HG02840 (cell line): Measurements from ENCODE around the gene METTL22.
"Not testable (repeated sequence)": the region's sequence is repeated elsewhere in the genome, so short reads cannot be mapped to it uniquely, and the experiment has no call there.

Experiments
- ATAC-seq: cut with Tn5 transposase; IDR thresholded peaks from one replicate; pipeline ENCODE4 v1.9.1; 2021; ENCODE audit warnings: mild to moderate bottlenecking, moderate library complexity, moderate number of reproducible peaks; ENCODE audit not compliant: unreplicated experiment, low FRiP score

METTL22 gene

GRCh38 chr16:8630255-8630953 lies 8.9 kb downstream of the METTL22 start:
- ATAC-seq = no peak

DNA sequence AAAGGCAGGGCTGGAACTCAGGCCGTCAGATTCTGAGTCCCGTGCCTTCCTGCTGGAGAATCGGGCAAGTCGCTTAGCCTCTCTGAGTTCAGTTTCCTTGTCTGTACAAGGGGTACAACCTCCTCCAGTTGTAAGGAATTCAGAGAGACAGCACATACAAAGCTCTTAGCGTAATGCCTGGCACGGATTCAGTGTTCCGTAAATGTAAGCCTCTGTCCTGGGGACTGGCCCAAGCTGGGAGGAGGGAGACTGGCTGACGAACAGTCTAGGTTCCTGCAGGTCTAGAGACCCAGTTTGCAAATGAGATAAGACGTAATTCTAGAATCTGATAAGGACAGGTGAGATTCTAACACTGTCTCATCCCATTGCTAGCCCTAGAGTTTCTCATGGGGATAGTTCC lies 9.9 kb downstream of the METTL22 start:
- ATAC-seq = no peak

GRCh38 chr16:8631818-8632465 lies 10.4 kb downstream of the METTL22 start:
- no peak for ATAC-seq

DNA sequence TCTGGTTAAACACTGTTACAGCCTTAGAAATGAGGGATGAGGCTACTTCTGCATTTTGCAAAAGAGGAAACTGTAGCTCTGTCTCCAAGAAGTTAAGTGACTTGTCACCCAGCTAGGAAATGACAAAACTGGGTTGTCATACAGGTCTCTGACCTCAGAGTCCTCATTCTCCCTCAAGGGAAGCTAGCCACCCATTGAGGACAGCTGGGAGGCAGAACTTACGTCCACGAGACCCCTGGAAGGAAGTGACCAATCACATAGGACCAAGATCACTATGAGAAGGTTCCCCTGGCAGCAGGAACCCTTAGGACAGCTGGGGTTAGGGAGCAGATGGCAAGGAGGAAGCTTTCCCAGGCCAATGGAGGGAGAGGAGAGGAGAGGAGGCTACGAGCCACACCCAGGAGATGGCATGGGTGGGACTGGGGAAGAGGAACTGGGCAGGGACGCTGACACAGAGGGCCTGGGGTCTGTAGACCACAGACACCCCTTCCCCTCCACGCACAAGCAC lies 11.2 kb downstream of the METTL22 start:
- no peak for ATAC-seq

DNA sequence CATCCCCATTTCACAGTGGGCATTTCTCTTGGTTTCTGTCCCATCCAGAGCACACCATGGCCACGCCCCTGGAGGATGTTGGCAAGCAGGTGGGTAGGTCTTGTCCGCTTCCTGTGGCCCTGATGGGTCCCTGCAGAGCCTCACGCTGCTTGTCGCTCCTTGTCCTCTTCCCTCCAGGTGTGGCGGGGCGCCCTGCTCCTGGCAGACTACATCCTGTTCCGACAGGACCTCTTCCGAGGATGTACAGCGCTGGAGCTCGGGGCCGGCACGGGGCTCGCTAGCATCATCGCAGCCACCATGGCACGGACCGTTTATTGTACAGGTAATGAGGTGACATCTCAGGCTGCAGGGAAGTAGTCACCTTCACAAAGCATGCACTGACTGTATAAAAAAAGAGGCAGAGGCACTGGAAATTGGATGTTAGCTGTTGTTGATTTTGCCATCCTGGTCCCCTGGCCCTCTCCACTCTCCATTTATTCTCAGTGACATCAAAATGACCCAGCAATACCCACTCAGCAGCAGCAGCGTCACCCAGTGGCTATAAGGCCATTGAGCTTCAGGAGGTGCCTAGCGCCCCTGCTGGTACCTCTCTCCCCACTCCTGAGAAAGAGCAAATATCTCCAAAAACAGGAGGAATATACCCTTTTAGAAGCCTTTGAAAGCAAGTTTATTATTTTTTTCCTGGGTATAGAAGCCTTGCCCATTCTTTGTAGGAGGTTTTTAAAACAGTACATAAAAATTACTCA lies 13.7 kb downstream of the METTL22 start:
- ATAC-seq = no peak

DNA sequence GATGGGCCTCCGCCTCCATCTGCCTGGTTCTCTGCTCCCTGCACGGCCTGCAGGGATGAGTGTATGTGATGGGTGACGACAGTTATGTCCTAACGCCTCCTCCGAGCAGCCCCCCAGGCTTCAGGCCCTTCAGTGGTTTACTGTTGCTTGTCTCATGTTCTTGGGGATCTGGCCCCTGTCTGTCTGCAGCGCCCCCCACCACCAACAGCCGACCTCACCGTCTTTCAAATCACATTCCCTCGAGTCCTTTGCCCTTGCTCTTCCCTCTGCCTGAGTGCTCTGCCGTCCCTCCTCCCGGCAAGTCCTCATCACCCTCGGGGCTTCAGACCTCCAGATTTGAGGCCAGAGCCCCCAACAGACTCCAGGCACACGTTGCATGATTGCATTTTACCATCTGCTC lies 18.2 kb downstream of the METTL22 start:
- no peak for ATAC-seq

- no peak for ATAC-seq
Measured at GRCh38 chr16:8641671-8642070, 20.2 kb downstream of the METTL22 start.

DNA sequence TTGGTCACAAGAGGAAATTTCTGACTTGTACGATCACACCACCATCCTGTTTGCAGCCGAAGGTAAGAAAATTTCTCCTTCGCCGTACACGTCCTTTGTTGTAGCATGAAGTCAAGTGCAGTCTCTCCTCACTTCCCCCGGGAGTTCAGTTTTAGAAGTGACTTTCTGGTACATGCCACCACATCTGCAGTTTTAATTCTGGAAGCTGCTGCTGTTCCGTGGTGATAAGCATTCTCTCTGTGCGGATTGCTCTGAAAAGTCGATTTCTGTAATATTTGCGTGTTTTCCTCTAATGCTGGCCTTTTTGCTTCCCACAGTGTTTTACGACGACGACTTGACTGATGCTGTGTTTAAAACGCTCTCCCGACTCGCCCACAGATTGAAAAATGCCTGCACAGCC lies 20.6 kb downstream of the METTL22 start:
- ATAC-seq = no peak

DNA sequence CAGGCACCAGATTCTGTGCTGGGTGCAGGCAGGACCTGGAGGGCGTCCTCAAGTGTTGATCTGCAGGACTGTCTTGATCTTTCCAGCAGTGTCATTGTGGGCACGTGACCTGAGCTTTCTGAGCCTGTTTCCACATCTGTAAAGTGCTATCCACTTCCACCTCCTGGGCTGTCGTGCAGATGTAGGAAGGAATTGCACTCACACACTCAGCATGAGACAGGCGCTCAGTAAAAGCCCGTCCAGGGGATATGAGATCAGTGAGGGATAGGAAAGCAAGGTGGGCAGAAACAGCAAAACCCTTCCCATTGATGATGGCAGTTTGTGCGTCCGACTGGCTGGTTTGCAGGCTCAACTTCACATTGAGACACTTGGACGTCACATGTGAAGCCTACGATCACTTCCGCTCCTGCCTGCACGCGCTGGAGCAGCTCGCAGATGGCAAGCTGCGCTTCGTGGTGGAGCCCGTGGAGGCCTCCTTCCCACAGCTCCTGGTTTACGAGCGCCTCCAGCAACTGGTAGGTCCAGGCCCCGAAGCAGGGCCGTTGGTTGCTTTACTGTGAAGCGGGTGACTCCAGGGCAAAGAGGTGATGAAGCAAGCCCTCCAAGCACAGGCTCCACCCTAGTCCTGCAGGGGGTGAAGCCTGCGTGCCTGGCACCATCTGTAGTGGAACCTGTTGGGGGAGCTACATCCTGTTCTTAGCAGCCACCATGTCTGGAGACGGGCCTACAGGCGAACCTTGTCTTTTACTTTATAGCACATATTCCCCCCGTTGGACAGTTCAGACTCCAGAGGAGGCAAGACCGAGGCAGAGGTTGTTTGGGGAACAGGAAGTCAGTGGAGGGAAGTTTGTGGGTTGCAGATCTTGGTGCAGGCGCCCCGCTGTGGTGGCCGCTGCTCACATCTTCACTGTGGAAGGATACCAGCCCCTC lies 23.0 kb downstream of the METTL22 start:
- ATAC-seq = no peak

DNA sequence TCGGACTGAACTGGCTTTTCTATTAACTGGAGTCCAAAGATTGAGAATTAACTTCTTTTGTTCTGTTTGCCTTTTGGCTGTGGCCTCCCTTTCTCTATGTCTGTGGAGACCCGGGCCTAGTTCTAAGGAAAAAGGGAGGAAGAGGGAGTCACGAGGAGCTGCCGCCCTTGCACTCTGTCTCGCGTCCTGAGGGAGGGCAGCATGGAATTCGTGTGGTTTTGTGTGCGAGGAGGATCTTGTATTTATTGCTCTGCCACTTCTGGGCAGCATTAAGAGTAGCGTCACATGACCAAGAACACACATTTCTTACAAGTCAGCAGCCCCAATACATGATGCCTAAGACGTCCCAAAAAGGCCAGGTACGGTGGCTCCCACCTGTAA lies 23.6 kb downstream of the METTL22 start:
- no peak for ATAC-seq

- no peak for ATAC-seq
Measured at GRCh38 chr16:8645831-8646230, 24.3 kb downstream of the METTL22 start.

- no peak for ATAC-seq
Measured at GRCh38 chr16:8646326-8647053, 25.0 kb downstream of the METTL22 start.

DNA sequence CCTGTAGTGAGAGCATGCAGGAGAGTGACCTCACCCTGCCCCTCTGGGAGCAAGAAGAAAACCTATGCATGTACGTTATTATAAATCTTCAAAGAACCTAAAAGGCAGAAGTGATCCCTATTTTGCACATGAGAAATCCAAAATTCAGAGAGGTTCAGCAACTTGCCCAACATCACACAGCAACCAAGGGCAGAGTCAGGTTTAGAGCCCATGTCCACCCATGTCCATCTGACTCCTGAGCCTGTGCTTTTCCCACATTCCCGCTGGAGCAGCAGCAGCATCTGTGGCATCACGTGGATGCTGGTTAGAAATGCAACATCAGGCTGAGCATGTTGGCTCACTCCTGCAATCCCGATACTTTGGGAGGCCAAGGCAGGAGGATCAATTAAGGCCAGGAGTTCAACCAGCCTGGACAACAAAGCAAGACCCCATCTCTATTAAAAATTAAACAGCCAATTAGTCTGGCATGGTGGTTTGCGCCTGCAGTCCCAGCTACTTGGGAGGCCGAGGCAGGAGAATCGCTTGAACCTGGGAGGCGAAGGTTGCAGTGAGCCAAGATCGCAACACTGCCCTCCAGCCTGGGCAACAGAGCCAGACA lies 26.3 kb downstream of the METTL22 start:
- ATAC-seq = no peak

DNA sequence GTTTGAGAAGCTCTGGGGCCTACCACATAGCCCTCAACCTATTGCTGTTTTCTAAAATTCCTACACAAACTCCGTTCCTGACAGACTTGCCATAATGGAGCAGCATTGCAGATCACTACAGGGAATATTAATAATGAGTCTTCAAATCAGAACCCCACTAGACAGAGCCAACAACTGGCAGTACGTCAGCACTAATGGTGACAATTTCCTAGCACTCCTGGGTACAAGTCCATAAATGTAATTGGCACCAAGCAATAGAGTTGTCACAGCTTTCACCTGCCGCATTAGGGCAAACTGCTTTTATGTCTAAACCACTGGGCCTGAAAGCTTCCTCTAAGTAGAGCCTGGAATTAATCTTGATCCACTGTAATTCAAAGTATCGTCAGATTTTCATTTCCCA lies 27.4 kb downstream of the METTL22 start:
- ATAC-seq = no peak

DNA sequence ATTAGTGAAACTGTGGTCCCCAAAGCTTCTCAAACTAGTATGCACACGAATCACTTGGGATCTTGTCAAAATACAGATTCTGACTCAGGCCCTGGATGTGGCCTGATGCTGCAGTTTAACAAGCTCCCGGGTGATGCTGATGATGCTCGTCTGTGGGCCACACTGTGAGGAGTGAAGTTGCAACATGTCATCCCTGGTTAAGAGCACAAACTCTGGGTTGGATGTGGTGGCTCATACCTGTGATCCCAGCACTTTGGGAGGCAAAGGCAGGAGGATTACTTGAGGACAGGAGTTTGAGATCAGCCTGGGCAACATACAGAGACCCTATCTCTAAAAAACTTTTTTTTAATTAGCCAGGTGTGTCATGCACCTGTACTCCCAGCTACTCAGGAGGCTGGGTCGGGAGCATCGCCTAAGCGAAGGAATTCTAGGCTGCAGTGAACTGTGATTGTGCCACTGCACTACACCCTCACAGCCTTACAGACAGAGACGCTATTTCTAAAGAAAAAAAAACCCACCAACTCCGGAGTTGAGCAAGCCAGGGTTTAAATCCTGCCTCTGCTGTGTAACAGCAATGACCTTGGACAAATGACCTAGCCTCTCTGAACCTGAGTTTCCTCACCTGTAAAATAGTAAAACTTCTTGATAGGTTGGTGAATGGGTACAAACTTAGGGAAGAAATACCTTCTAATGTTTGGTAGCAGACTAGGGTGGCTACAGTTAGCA lies 28.5 kb downstream of the METTL22 start:
- no peak for ATAC-seq

DNA sequence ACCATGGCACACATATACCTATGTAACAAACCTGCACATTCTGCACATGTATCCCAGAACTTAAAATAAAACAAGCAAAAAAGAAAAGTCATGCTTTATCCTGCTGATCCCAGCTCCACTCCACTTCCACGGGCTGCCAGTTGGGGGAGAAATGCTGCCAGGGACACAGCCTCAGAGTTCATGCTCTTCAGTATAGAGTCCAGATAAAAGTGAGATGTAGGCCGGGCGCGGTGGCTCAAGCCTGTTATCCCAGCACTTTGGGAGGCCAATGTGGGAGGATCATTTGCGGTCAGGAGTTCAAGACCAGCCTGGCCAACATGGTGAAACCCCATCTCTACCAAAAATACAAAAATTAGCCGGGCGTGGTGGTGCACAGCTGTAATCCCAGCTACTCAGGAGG lies 30.5 kb downstream of the METTL22 start:
- ATAC-seq = not testable (repeated sequence)

GRCh38 chr16:8655184-8655717 lies 33.8 kb downstream of the METTL22 start:
- ATAC-seq = no peak

GRCh38 chr16:8656376-8656775 lies 34.9 kb downstream of the METTL22 start:
- ATAC-seq = no peak
